A549 (cell line): ENCODE results near the gene ZNF616. TPM values are rescaled to one million over a fixed set of nuclear protein-coding genes. Genes with fewer than 3 reads are reported as not detected.

ENCODE experiments used
- ATAC-seq, 2 experiments: fragments of 200-7000 bp in 1 of 2; fragments of >200 bp in 1 of 2; cut with Nextera tagmentation in 1 of 2; cut with Tn5 transposase in 1 of 2; 3 replicates each; pipeline versions ENCODE4 v1.8.0 to v1.9.1; 2018 to 2020; ENCODE audit warnings: mild to moderate bottlenecking in 1 of 2, moderate library complexity in 1 of 2
- CTCF ChIA-PET: fragments of 300-600 bp; sonication (Branson Sonifier 250); formaldehyde crosslinking; extraction: SDS; loops from one replicate; lab custom pipeline; 2021; ENCODE audit warnings: antibody characterized with exemption, inconsistent platforms; lab: Yijun Ruan, JAX
- POLR2A ChIA-PET: fragments of 350-600 bp; formaldehyde crosslinking; extraction: SDS; loops from one replicate; lab custom pipeline; 2021; ENCODE audit warnings: antibody characterized with exemption, inconsistent platforms; lab: Yijun Ruan, JAX
- DNase-seq, 2 experiments: peaks; one replicate each; pipeline versions ENCODE4 v3.0.0 to v3.0.0-alpha.2; 2011 to 2016; ENCODE audit warnings: low read depth in 1 of 2, low spot score in 1 of 2
- FAIRE-seq: peaks from 2 replicates; lab custom pipeline; 2011; peaks lifted over from hg19 to GRCh38; lab: Jason Lieb, UNC
- H3K27ac ChIP-seq, 2 experiments: fragments of >200 bp; sonication (Bioruptor Twin); formaldehyde crosslinking; 3 replicates each; pipeline ENCODE4 v1.5.1; 2016 to 2017
- H3K4me1 ChIP-seq: fragments of >200 bp; sonication (Bioruptor Twin); formaldehyde crosslinking; 3 replicates; pipeline ENCODE4 v1.6.1; 2016
- H3K4me2 ChIP-seq: fragments of >200 bp; sonication (Bioruptor Twin); formaldehyde crosslinking; 3 replicates; pipeline ENCODE4 v1.6.1; 2016
- H3K4me3 ChIP-seq: fragments of >200 bp; sonication (Bioruptor Twin); formaldehyde crosslinking; 3 replicates; pipeline ENCODE4 v1.5.1; 2016
- H3K9me3 ChIP-seq: fragments of >200 bp; sonication (Bioruptor Twin); formaldehyde crosslinking; 3 replicates; pipeline ENCODE4 v1.6.1; 2016
- E2F6 ChIP-seq: IDR thresholded peaks from 2 replicates; pipeline ENCODE4 v1.6.1; 2012; ENCODE audit warnings: low read depth, borderline replicate concordance
- ELK1 ChIP-seq: fragments of 150-350 bp; IDR thresholded peaks from 2 replicates; pipeline ENCODE4 v1.6.1; 2014; ENCODE audit warnings: low read depth, mild to moderate bottlenecking, low read length
- ESRRA ChIP-seq: fragments of 150-350 bp; IDR thresholded peaks from 2 replicates; pipeline ENCODE4 v1.6.1; 2014; ENCODE audit warnings: mild to moderate bottlenecking, low read length, borderline replicate concordance
- GATA3 ChIP-seq: IDR thresholded peaks from 2 replicates; pipeline ENCODE4 v1.6.1; 2012; ENCODE audit warnings: borderline replicate concordance
- HMGXB4 ChIP-seq: fragments of 250-450 bp; sonication (Bioruptor Pico); IDR thresholded peaks from 2 replicates; pipeline ENCODE4 v1.5.0; 2021; ENCODE audit warnings: mild to moderate bottlenecking, moderate library complexity, borderline replicate concordance
- HOXA7 ChIP-seq: fragments of 250-450 bp; sonication (Bioruptor Pico); IDR thresholded peaks from 2 replicates; pipeline ENCODE4 v1.5.0; 2020; ENCODE audit warnings: mild to moderate bottlenecking, moderate library complexity
- KDM5A ChIP-seq: fragments of 200-600 bp; sonication (generic); IDR thresholded peaks from 2 replicates; pipeline ENCODE4 v1.6.1; 2016; ENCODE audit warnings: antibody characterized with exemption, mild to moderate bottlenecking
- MAFK ChIP-seq: fragments of 450-650 bp; IDR thresholded peaks from 2 replicates; pipeline ENCODE4 v1.6.1; 2014; ENCODE audit not compliant: partially characterized antibody
- MAX ChIP-seq: IDR thresholded peaks from 2 replicates; pipeline ENCODE4 v1.6.1; 2012
- MAZ ChIP-seq: fragments of 150-350 bp; IDR thresholded peaks from 2 replicates; pipeline ENCODE4 v1.6.1; 2014; ENCODE audit warnings: antibody characterized with exemption, low read depth, low read length, borderline replicate concordance
- NFE2L2 ChIP-seq: fragments of 150-350 bp; conservative IDR thresholded peaks from 2 replicates; pipeline ENCODE4 v1.6.1; 2014; ENCODE audit warnings: low read length
- NPAS2 ChIP-seq: fragments of 250-450 bp; sonication (Bioruptor Pico); IDR thresholded peaks from 2 replicates; pipeline ENCODE4 v1.8.0; 2022; ENCODE audit warnings: mild to moderate bottlenecking, moderate library complexity, borderline replicate concordance
- NR3C1 ChIP-seq: fragments of >200 bp; sonication (Bioruptor Twin); formaldehyde crosslinking; IDR thresholded peaks from 3 replicates; pipeline ENCODE4 v1.6.1; 2017
- REST ChIP-seq: fragments of 200-600 bp; sonication (generic); IDR thresholded peaks from 2 replicates; pipeline ENCODE4 v1.6.1; 2016; ENCODE audit warnings: antibody characterized with exemption, mild to moderate bottlenecking, moderate library complexity
- RFX5 ChIP-seq: fragments of 450-650 bp; IDR thresholded peaks from 2 replicates; pipeline ENCODE4 v1.7.1; 2014; ENCODE audit warnings: antibody characterized with exemption, mild to moderate bottlenecking, moderate library complexity
- SMC3 ChIP-seq: fragments of >200 bp; sonication (Bioruptor Twin); formaldehyde crosslinking; IDR thresholded peaks from 3 replicates; pipeline ENCODE4 v1.6.1; 2018; ENCODE audit warnings: inconsistent platforms
- SREBF2 ChIP-seq: fragments of 450-650 bp; IDR thresholded peaks from 2 replicates; pipeline ENCODE4 v1.6.1; 2014; ENCODE audit warnings: mild to moderate bottlenecking, moderate library complexity
- TFCP2L1 ChIP-seq: fragments of 250-450 bp; sonication (Bioruptor Pico); IDR thresholded peaks from 2 replicates; pipeline ENCODE4 v1.5.0; 2021; ENCODE audit warnings: mild to moderate bottlenecking
- TP53 ChIP-seq: fragments of 250-450 bp; sonication (Bioruptor Pico); IDR thresholded peaks from 2 replicates; pipeline ENCODE4 v1.5.0; 2021; ENCODE audit warnings: mild to moderate bottlenecking, moderate library complexity
- WGBS: methylation state at CpG from one replicate; pipeline ENCODE4 v1.1.6; 2017; ENCODE audit errors: missing lambda C conversion rate; 5-methylcytosine and 5-hydroxymethylcytosine counted together
- polyA plus RNA-seq, 4 experiments: library from polyadenylated mRNA; depleted of rRNA in 3 of 4; stranded (reverse); fragments of >200 nt; fragmentation: RNase III in 1 of 4; extraction: RNeasy Plus Mini Kit Qiagen cat#74134 plus additional on column Dnase treatment in 1 of 4; gene quantifications; 2 replicates in 3 of 4; 3 replicates in 1 of 4; pipeline ENCODE4 v1.2.3, GENCODE V29; 2011 to 2017

The ZNF616 gene
- polyA plus RNA-seq, 2 of the 4 experiments (the other 2 are of a cell fraction), result 0.90 to 1.8 TPM

- Histone ChIP-seq H3K4me3 (no peak overlapping the region), H3K4me1 (no peaks in the 10 kb centered on the region), H3K4me2 (no peak overlapping the region), H3K9me3 (peaks cover 90% of the 10 kb centered on the region), H3K27ac (no peak overlapping the region)
- no peak for TF ChIP-seq NR3C1
- no peak for TF ChIP-seq MAX
- FAIRE-seq, result no peak
- DNase-seq, result no peak
- POLR2A ChIA-PET, result no interaction called here
- CTCF ChIA-PET, result interaction anchor here (0.5 kb wide), 1 partner anchor 98 kb away, joined by 4 read pairs; no protein-coding TSS in a partner anchor
- ATAC-seq, result no peak
- WGBS, result 80% methylated on average over 5 of the region's 5 CpGs
Measured at GRCh38 chr19:52070496-52070895, 69.2 kb downstream of the ZNF616 start.

GRCh38 chr19:52069653-52070052, 70.1 kb downstream of the ZNF616 start:
- CTCF ChIA-PET, result no interaction called here
- no peak for TF ChIP-seq SMC3
- TF ChIP-seq SREBF2, result no peak
- TF ChIP-seq MAFK, result no peak
- TF ChIP-seq TP53 (CRISPR knock-in tag), result no peak
- no peak for TF ChIP-seq HMGXB4 (CRISPR knock-in tag)
- no peak for TF ChIP-seq REST
- TF ChIP-seq ELK1, result no peak
- TF ChIP-seq RFX5, result no peak
- no peak for TF ChIP-seq TFCP2L1 (CRISPR knock-in tag)
- no peak for TF ChIP-seq ESRRA
- TF ChIP-seq MAZ, result no peak
- TF ChIP-seq GATA3, result no peak
- TF ChIP-seq NFE2L2, result no peak
- 7% methylated on average over 2 of the region's 2 CpGs for WGBS

GRCh38 chr19:52066258-52066863, 73.4 kb downstream of the ZNF616 start:
- 71% methylated on average over 6 of the region's 6 CpGs for WGBS
- FAIRE-seq (no peak), ATAC-seq (no peak), DNase-seq (no peak)
- POLR2A ChIA-PET, result no interaction called here
- CTCF ChIA-PET, result no interaction called here
- H3K27ac ChIP-seq, result no peak overlapping the region
- no peak overlapping the region for H3K4me2 ChIP-seq
- peaks cover 92% of the 10 kb centered on the region for H3K9me3 ChIP-seq
- no peak for TF ChIP-seq HOXA7 (CRISPR knock-in tag)
- no peak for TF ChIP-seq NPAS2
- no peak for TF ChIP-seq SREBF2
- TF ChIP-seq MAFK, result no peak
- no peak for TF ChIP-seq KDM5A
- no peak for TF ChIP-seq TP53 (CRISPR knock-in tag)
- TF ChIP-seq E2F6, result no peak
- TF ChIP-seq, all 56 proteins: peak for 0
- Histone ChIP-seq H3K4me3 (no peak overlapping the region), H3K4me1 (no peaks in the 10 kb centered on the region)

More at GRCh38 chr19:52069653-52070052, 70.1 kb downstream of the ZNF616 start:
- no peak overlapping the region for H3K27ac ChIP-seq
- H3K4me1 ChIP-seq, result no peaks in the 10 kb centered on the region
- DNase-seq, result no peak
- ATAC-seq, result no peak
- H3K9me3 ChIP-seq, result peaks cover 92% of the 10 kb centered on the region
- FAIRE-seq, result no peak
- no peak overlapping the region for H3K4me3 ChIP-seq
- POLR2A ChIA-PET, result no interaction called here
- no peak overlapping the region for H3K4me2 ChIP-seq
